Activated CD4-positive, alpha-beta T cell treated with anti-CD3 and anti-CD28 coated beads for 24 hours (primary cell): Measurements from ENCODE around the gene NRXN2.
"Not testable (repeated sequence)": the region's sequence is repeated elsewhere in the genome, so short reads cannot be mapped to it uniquely, and the experiment has no call there.

ENCODE experiments used
- DNase-seq, 2 donors: peaks; one replicate each; pipeline ENCODE4 v3.0.0-alpha.2; 2020; ENCODE audit warnings: low read depth in 2 of 2

The NRXN2 gene

GRCh38 chr11:64721359-64721699, 1.7 kb downstream of the NRXN2 start:
- no peak for DNase-seq

DNA sequence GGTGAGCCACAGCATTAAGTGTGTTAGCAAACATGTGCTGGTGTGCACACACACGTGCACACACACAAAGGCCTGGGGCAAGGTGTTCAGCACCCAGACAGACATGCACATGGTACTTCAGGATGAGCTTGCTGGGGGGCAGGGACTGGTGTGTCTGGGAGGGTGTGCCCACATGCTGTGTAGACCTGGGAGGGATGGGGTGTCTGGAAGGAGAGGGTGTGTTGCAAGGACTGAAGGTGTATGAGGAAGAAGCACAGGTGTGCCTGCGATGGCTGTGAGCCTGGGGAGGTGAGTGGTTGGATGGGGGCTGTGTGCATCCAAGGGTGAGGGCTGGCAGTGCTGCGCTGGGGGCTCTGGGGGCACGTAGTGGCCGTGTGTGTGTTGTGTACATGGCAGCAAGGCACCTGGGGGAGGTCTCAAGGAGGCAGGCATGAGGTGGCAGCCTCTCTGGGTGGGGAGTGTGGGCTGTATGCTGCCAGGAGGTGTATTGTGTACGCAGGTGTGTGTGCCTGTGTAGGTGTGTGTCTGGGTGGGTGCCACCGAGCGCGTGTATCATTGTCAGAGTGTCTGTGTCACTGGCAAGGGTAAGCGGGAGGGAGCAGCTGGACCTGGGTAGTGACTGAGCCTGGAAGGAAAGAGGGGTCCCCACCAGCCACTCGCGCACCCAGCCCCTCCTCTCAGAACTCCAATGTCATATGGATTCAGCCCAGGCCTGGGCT, 2.2 kb downstream of the NRXN2 start:
- no peak for DNase-seq

- DNase-seq = no peak
Measured at GRCh38 chr11:64720167-64720566, 2.8 kb downstream of the NRXN2 start.

- DNase-seq = no peak
Measured at GRCh38 chr11:64719406-64719805, 3.6 kb downstream of the NRXN2 start.

- DNase-seq = no peak
Measured at GRCh38 chr11:64718780-64719124, 4.2 kb downstream of the NRXN2 start.

DNA sequence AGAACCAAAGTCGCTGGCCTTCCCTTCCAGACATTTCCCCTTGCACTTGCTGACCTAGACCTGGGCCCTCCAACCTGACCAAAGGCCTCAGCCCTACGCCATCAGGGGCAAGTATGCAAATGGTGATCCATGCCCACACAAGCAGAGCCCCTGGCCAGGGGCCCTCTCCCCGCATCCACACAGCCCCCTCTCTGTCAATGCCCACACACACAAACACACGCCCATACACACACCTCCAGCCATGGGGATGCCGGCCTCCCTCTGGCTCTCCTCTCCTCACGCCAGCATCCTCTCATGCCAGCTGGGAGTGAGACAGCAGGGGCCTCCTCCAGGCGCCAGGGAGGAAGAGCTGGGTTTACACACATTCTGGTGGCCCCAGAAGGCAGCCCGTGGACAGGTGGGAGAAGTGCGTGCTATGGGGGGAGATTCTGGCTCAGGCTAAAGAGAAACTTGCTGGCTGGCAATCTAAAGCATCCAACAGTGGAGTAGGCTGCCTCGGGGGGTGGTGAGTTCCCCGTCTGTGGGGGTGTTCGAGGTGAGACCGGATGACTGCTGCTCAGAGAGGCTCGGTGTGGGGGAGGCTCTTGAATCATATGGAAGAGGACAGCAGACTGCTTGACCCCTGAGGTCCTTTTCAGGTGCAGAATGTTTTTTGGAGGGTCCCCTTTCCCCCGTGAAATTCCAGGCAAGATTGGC, 4.8 kb downstream of the NRXN2 start:
- no peak for DNase-seq

- no peak for DNase-seq
Measured at GRCh38 chr11:64717268-64717578, 5.8 kb downstream of the NRXN2 start.

DNA sequence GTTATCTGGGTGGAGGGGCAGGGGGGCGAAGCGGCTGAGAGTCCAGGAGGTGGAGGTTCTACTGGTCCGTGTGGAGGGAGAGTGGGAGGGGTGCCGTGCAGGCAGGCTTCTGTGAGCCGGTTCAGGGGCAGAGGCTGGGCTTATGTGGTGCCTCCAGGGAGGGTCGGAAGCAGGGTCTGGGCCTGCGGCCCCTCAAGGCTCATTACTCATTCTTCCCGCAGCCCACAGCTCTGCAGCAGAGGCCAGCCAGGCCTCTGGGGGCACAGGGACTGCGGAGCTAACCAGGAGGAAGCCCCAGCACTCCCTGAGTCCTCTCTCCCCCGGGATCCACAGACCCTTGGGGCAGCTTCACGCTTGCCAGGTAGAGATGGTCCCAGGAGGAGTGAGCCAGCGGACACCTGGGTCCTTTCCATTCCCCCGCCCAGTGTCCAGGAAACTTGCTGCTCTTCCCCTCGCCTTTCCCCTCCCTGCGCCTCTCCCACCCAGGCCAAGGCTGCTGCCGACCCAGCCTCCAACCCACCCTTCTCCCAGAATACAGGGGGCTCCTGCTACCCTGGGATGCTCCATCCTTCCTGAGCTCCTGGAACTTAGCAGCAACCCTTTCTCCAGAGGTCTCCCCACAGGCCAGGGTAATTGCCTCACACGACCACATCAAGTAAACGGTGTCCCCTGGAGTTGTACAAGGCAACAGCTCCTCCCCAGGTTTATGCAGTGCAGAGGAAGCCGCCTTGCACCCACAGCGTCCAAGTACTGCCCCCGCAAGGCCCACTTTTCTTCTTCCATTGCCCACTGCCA, 6.3 kb downstream of the NRXN2 start:
- DNase-seq = no peak

DNA sequence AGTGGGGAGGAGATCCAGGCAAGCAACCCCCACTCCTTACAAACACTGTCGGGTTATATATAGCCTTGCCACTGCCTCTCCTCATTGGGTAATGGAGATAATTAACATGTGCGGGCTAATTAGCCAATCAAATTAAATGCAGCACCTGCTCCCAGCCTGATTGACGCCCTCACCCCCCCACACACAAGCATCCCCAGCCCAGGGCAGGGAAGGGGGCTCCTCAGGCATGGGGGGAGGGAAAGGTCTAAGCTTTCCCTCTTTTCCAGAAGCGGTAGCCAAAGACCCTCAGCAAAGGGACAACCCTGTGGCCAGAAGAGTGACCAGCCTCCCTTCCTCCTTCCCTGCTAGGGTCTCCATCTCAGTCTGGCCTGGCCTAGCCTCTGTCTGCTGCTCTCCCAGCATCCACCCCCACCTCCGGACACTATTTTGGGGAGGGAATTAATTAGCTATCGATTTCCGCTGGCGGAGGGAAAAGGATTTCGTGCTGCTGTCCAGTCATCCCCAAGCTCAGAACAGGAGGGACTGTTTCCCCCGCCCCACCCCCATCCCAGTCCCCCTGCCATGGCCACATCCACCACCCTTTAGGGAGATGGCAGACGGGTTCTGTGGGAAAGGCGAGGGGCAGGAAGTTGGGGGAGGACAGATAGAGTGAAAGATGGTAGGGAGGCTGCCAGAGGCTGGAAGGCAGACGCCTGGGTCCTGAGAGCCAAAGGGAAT, 7.1 kb downstream of the NRXN2 start:
- DNase-seq = no peak

GRCh38 chr11:64715110-64715509, 7.9 kb downstream of the NRXN2 start:
- no peak for DNase-seq

DNA sequence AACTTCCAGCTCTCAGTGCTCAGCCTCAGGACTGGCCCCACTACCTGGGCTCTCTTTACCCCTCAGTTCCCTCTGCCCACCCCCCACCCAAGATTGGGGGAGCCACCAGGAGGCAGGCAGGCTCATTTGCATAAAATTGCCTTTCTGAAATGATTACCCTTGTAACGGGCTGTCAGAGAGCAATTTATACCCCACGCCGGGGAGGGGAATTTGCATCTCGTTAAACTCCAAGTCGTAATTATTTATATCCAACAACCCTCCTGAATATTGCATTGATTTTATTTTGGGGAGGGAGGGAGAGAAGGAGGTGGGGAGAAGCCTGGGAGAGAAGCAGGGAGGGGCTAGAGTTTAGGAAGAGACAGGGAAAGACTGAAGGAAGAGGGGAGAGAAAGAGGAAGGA, 8.3 kb downstream of the NRXN2 start:
- DNase-seq = no peak

GRCh38 chr11:64713781-64714363, 9.1 kb downstream of the NRXN2 start:
- DNase-seq = no peak

GRCh38 chr11:64713016-64713707, 9.8 kb downstream of the NRXN2 start:
- no peak for DNase-seq

- no peak for DNase-seq
Measured at GRCh38 chr11:64712430-64713015, 10.5 kb downstream of the NRXN2 start.

DNA sequence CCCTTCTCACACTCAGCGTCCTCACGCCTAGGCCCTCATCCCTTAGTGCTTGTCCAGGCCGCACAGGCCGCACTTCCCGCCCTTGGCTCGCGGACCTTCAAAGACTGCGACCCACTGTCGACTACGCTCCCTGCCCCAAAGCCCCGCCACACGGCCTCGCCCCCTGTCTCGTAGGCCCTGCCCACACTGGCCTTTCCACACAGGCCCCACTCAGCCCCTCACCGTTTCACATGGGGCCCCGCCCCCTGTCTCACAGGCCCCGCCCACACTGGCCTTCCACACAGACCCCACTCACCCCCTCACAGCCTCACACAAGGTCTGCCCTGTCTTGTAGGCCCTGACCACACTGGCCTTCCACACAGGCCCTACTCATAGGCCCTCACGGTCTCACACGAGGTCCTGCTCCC, 11.0 kb downstream of the NRXN2 start:
- no peak for DNase-seq

GRCh38 chr11:64711138-64711955, 11.7 kb downstream of the NRXN2 start:
- no peak for DNase-seq

DNA sequence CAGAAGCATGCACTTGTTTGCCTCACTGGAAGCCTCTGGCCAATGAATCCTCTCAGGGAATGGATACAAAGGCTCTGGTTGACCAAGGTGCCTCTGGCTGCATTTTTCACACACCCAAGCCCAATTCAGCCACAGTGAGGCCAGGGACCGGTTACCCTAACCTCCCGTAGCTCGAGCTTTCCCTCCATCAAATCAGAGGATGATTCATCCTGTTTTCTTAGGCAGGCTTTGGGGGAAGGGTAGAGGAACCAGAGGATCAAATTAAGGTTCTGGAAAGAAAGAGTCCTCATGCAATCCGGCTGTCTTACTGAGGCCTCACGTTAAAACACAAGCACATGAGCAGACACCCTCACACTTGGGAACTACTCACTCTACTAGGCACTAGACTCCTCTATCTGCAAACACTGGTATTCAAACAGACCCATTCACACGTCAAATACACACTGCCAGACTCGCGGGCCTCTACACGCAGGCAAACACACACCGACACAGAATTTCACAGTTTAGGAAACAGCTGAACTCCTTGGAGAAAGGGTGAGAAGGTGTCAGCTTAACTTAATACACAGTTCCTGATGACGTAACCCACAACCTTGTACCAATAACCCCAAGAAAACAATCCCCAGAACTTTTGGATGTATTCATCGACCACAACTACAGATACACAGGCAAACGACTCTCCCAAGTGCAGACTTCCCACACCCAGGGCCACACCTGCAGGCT, 12.4 kb downstream of the NRXN2 start:
- DNase-seq = no peak

- DNase-seq = no peak
Measured at GRCh38 chr11:64705501-64705900, 17.5 kb downstream of the NRXN2 start.

DNA sequence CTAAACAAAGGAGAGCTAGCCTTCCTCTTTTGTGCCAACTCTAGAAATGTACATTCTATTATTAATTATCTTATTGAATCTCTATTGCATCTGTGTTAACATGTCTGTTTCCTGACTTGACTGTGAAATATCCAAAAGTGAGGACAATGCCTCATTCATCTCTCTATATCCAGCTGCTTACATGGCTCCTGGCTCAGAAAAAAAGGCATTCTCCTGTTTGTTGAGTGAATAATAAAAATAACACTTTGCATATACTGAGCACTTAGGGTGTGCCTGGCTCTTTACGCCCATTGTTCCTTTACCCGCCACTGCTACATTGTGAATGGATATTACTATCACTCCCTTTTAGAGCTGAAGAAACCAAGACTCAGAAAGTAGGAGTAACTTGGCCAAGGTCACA, 19.9 kb downstream of the NRXN2 start:
- no peak for DNase-seq

DNA sequence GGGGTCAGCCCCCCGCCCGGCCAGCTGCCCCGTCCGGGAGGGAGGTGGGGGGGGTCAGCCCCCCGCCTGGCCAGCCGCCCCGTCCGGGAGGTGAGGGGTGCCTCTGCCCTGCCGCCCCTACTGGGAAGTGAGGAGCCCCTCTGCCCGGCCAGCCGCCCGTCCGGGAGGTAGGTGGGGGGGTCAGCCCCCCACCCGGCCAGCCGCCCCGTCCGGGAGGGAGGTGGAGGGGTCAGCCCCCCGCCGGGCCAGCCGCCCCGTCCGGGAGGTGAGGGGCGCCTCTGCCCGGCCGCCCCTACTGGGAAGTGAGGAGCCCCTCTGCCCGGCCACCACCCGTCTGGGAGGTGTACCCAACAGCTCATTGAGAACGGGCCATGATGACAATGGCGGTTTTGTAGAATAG, 21.0 kb downstream of the NRXN2 start:
- DNase-seq = not testable (repeated sequence)
